ENCODE results near the gene ARPC2.

Gene ARPC2

GRCh38 chr2:218259099-218259961 lies 42.3 kb downstream of the ARPC2 start:
- TF ChIP-seq, protein P1, sequence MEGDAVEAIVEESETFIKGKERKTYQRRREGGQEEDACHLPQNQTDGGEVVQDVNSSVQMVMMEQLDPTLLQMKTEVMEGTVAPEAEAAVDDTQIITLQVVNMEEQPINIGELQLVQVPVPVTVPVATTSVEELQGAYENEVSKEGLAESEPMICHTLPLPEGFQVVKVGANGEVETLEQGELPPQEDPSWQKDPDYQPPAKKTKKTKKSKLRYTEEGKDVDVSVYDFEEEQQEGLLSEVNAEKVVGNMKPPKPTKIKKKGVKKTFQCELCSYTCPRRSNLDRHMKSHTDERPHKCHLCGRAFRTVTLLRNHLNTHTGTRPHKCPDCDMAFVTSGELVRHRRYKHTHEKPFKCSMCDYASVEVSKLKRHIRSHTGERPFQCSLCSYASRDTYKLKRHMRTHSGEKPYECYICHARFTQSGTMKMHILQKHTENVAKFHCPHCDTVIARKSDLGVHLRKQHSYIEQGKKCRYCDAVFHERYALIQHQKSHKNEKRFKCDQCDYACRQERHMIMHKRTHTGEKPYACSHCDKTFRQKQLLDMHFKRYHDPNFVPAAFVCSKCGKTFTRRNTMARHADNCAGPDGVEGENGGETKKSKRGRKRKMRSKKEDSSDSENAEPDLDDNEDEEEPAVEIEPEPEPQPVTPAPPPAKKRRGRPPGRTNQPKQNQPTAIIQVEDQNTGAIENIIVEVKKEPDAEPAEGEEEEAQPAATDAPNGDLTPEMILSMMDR (conservative IDR thresholded peaks at IDR 0.05; ENCODE audit: low read depth, low read length) = no peak
- no peak overlapping the region for H3K4me3 ChIP-seq (ENCODE audit: low read depth, low read length)
- peak; percentile 79 for DNase-seq (ENCODE audit: low read depth)

- TF ChIP-seq, protein P1 (conservative IDR thresholded peaks at IDR 0.05; ENCODE audit: low read depth, low read length) = no peak
- no peak for DNase-seq (ENCODE audit: low read depth)
- no peak overlapping the region for H3K4me3 ChIP-seq (ENCODE audit: low read depth, low read length)
Measured at GRCh38 chr2:218260166-218260565, 43.2 kb downstream of the ARPC2 start.

DNA sequence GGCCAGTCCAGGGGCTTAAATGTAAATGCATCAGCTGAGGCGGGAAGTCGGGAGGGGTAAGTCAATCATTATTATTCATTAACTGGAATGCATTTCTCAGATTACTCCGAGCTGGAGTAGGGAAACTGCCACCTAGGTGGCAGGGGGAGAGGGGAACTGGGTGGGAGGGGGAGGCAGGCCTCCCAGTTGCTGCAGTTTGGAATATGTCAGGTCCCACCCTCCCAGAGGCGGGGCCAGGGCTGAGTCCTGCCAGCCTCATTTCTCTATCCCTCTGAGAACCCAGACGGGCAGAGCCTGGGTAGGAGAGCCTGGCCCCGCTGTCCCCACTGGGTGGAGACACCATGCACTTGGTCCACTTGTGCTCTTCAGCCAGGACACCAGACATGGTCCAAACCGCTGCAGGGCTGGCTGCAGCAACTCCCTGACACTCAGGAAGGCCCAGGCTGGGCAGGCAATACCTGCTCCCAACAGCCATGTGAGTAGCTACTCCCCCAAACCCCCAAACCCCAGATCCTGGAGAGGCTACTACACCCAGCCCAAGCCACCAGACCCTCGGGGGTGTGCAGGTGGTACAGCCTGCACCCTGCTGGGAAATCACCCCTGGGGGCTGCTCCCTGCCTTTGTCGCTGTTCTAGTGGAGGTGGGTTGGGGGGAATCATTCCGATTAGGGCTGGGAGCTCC lies 43.9 kb downstream of the ARPC2 start, which contains the start of gene GPBAR1:
Gene GPBAR1, plus strand, starts transcription at position 274 of the 681 bp plus-strand sequence. CDS start 1,710 bp downstream, outside the sequence.
- no peak for DNase-seq (ENCODE audit: low read depth)

DNA sequence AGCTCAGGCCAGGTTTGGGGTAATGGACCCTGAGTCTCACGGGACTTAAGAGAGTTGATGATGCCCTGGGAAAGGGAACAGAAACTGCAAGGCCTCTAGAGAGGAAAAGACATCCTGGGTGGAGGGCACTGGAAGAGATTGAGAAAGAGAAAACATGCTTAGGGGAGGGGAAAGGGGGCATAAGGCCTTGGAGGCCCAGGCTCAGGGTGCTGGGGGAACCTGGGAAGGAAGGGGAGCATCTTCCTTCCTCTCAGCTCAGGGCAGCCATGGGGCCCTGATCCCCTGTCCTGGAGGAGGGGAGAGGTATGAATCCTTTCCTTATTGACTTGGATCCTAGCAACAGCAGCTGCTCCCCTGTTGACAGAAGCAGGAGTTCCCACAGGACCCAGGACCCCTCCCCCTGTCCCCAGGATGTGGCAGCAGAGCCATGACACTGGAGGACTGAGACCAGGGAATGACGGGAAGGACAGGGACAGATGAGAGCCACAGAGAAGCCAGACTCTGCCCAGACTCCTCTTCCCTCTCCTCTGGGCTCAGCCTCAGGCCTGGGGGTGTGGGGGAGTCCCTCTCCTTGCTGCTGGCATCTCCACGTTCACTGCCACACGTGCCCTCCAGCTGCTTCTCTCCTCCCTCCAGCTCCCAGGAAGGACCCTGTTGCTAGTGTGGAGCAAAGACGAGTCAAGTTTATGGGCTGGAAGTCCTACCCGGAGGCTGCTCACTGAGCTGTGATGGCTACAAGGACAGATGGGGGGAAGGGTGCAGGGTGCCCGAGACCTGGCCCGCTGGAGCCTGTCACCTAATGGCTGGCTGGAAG lies 44.6 kb downstream of the ARPC2 start:
- H3K4me3 ChIP-seq (ENCODE audit: low read depth, low read length) = no peak overlapping the region
- no peak for DNase-seq (ENCODE audit: low read depth)
- TF ChIP-seq, protein P1 (conservative IDR thresholded peaks at IDR 0.05; ENCODE audit: low read depth, low read length) = no peak

More for the DNA sequence above, 43.9 kb downstream of the ARPC2 start, which contains the start of gene GPBAR1:
- H3K4me3 ChIP-seq (ENCODE audit: low read depth, low read length) = no peak within 1 kb of the TSS
- TF ChIP-seq, protein P1 (conservative IDR thresholded peaks at IDR 0.05; ENCODE audit: low read depth, low read length) = no peak

DNA sequence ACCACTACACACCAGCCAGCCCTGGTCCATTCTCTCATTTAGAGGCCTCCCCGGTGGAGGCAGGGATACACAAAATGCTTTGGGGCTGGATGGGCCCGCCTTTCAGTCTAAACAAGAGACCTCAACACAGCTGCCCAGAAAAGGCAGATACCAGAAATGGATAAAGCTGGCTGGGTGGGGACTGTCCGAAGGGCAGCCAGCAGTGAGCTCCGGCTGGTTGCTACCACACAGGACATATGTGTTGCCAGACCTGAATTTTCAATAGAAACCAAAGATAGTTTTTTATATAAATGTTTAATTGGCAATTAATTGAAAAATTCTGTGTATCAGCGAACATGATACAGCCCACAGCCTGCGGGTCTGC lies 45.2 kb downstream of the ARPC2 start:
- no peak overlapping the region for H3K4me3 ChIP-seq (ENCODE audit: low read depth, low read length)
- no peak for DNase-seq (ENCODE audit: low read depth)
- TF ChIP-seq, protein P1 (conservative IDR thresholded peaks at IDR 0.05; ENCODE audit: low read depth, low read length) = no peak

- TF ChIP-seq, protein P1 (conservative IDR thresholded peaks at IDR 0.05; ENCODE audit: low read depth, low read length) = no peak
- DNase-seq (ENCODE audit: low read depth) = no peak
- H3K4me3 ChIP-seq (ENCODE audit: low read depth, low read length) = no peak overlapping the region
Measured at GRCh38 chr2:218262631-218263586, 45.9 kb downstream of the ARPC2 start.
